H54 (cell line): ENCODE data around the gene ABRAXAS1.

Experiments used
- DNase-seq: peaks from one replicate; pipeline ENCODE4 v3.0.0; 2011; ENCODE audit warnings: low spot score, mixed read lengths; ENCODE audit not compliant: insufficient read length
- FAIRE-seq: peaks from 3 replicates; lab custom pipeline; 2011; peaks lifted over from hg19 to GRCh38; lab: Jason Lieb, UNC
- POLR2A ChIP-seq: IDR thresholded peaks from 2 replicates; pipeline ENCODE4 v1.6.1; 2011; ENCODE audit warnings: low read depth, mild to moderate bottlenecking, low read length

Gene ABRAXAS1

GRCh38 chr4:83486457-83487129 is 1.7 kb upstream of the ABRAXAS1 start:
- no peak for TF ChIP-seq POLR2A
- FAIRE-seq (no peak), DNase-seq (no peak)

DNA sequence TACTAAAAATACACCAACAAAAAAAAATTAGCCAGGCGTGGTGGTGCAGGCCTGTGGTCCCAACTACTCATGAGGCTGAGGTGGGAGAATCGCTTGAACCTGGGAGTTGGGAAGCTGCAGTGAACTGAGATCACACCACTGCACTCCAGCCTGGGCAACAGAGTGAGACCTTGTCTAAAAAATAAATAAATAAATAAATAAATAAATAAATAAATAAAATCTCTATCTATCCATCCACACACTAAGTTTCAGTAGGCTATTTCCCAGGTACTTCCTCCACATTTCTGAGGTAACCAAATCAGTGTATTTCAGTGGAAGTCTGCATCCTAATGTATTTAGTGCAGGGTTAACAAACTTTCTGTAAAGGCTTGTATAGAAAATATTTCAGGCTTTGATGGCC is 10.9 kb downstream of the ABRAXAS1 start:
- no peak for DNase-seq
- FAIRE-seq: no peak
- no peak for TF ChIP-seq POLR2A

DNA sequence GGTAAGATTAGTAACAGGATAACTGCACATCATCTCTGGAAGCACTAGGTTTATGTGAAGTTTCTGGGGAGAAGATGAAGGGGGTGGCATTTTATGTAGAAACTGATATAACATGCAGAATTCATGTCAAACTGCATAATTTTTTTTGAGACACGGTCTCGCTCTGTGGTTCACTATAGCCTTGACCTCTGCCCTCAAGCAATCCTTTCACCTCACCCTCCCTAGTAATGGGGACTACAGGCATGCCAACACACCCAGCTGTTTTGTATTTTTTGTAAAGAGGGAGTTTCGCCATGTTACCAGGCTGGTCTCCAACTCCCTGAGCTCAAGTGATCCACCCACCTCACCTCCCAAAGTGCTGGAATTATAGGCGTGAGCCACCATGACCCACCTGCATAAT is 11.5 kb downstream of the ABRAXAS1 start:
- DNase-seq (no peak), FAIRE-seq (no peak)
- TF ChIP-seq POLR2A: no peak

- FAIRE-seq (no peak), DNase-seq (no peak)
- no peak for TF ChIP-seq POLR2A
Measured at GRCh38 chr4:83456184-83456501, 28.8 kb downstream of the ABRAXAS1 start.

DNA sequence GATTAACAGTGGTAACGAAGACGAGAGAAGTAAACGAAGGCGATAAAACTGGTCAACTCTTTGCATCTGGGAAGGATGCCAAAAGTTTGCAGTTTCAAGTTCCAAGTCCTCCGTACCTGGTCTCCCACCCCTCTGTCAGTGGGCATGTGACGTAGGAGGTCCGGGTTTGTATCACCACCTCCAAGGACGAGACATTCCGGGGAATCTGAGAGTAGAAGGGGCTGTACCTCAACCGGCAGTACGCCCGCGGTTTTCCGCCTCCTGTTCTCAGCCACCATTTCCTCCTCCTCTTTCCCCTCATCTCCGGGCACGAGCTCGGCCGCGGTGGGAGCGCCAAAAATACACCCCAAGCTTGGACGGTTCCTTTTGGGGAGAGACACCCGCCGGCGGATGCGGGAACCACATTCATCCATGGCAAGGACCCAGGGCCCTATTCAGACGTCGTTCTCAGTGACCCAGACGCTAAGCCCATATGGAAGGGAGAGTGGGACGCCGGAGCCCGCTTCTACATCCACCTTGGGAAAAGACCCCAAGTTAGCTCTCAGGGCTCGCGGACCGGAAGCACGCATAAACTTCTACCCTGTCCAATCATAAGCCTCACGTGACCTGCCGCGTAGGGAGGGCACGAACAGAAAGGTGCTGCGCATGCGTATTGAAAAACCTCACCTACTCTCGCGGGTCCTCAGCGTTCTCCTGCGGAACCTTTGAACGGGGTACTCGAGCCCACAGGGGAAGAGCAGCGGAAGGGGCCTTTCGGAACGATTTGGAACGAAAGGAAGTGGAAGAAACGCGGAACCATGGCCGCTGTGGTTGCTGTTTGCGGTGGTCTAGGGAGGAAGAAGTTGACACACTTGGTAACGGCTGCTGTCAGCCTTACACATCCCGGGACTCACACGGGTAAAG is 29.4 kb downstream of the ABRAXAS1 start, which contains the start of the genes HELQ and MRPS18C:
Gene HELQ, minus strand, starts transcription at position 543 of the 903 bp plus-strand sequence. Its CDS starts 130 bp downstream, at position 413.
Gene MRPS18C, plus strand, starts transcription at position 778 of the 903 bp plus-strand sequence. Its CDS starts 20 bp downstream, at position 798.
- FAIRE-seq (peak; percentile 95), DNase-seq (peak; percentile 71)
- peak; percentile 46 for TF ChIP-seq POLR2A

GRCh38 chr4:83454686-83455085 is 30.2 kb downstream of the ABRAXAS1 start:
- no peak for DNase-seq
- no peak for TF ChIP-seq POLR2A
- no peak for FAIRE-seq

GRCh38 chr4:83449009-83449408 is 35.9 kb downstream of the ABRAXAS1 start:
- DNase-seq (no peak), FAIRE-seq (no peak)
- no peak for TF ChIP-seq POLR2A

DNA sequence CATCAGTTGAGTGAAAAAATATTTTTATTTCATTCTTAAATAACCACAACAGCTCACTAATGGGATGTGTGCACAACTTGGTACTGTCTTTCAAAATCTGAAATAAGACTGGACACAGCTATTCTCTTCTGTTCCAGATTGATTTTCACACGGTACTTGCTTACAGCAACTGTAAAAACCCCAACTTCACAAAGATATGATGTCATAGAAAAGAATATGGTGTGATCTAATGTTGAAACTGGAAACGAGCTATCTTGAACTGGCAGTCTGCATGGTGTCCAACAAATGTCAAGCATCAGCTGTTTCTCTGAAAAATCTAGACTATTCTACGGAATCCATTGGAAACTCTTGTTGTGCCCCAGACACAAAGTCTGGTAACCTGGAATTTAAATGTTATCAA is 44.0 kb downstream of the ABRAXAS1 start:
- DNase-seq: no peak
- no peak for TF ChIP-seq POLR2A
- FAIRE-seq: no peak

- no peak for TF ChIP-seq POLR2A
- no peak for FAIRE-seq
- DNase-seq: no peak
Measured at GRCh38 chr4:83440148-83440814, 44.6 kb downstream of the ABRAXAS1 start.

GRCh38 chr4:83438719-83439118 is 46.2 kb downstream of the ABRAXAS1 start:
- no peak for DNase-seq
- no peak for FAIRE-seq
- TF ChIP-seq POLR2A: no peak

DNA sequence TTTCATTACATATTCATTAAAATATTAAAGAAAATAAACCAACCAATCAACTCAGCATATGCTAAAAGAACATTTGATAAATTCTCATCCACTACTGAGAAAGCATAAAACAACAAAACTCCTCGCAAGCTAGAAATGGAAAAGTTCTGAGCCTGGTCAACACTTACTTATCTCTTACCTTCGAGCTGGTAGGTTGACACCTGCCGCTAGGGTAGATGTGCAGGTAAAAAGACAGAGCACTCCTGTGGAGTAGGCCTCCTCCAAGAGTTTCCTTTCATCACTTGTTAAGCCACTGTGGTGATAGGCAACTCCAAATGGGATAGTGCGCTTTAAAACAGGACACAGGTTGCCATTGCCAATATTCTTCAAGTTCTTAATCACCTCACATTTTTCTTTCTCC is 48.2 kb downstream of the ABRAXAS1 start:
- FAIRE-seq (no peak), DNase-seq (no peak)
- no peak for TF ChIP-seq POLR2A

- FAIRE-seq (no peak), DNase-seq (no peak)
- TF ChIP-seq POLR2A: no peak
Measured at GRCh38 chr4:83431200-83431599, 53.7 kb downstream of the ABRAXAS1 start.

DNA sequence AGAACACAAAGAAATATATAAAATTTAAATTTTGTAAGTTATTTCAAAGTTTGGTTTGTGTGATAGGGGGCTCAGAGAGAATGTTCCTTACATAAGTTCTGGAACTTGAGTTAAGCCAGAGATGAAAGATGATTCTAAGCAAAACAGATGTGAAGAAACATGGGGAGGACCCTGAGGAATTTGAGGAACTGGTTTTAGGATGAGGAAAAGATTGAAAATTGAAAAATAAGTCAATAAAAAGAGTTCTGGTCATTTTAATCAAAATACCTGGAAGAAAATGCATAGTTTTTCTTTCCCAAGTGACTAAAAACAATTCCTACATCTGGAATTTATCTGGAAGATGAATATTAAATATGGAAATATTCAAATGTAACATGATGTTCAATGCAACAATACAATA is 66.7 kb downstream of the ABRAXAS1 start:
- FAIRE-seq: no peak
- no peak for TF ChIP-seq POLR2A

GRCh38 chr4:83417566-83417965 is 67.3 kb downstream of the ABRAXAS1 start:
- DNase-seq (no peak), FAIRE-seq (no peak)
- no peak for TF ChIP-seq POLR2A

More for the DNA sequence above, 66.7 kb downstream of the ABRAXAS1 start:
- no peak for DNase-seq
